GM18909 (cell line): ENCODE data around the gene NNAT.

Source experiments
- ATAC-seq: cut with Tn5 transposase; IDR thresholded peaks from one replicate; pipeline ENCODE4 v1.9.1; 2021; ENCODE audit warnings: mild to moderate bottlenecking; ENCODE audit not compliant: unreplicated experiment, poor library complexity

Gene NNAT

GRCh38 chr20:37523012-37523391, 2.0 kb downstream of the NNAT start:
- ATAC-seq = no peak

- no peak for ATAC-seq
Observed at GRCh38 chr20:37523911-37524700, 3.1 kb downstream of the NNAT start.

DNA sequence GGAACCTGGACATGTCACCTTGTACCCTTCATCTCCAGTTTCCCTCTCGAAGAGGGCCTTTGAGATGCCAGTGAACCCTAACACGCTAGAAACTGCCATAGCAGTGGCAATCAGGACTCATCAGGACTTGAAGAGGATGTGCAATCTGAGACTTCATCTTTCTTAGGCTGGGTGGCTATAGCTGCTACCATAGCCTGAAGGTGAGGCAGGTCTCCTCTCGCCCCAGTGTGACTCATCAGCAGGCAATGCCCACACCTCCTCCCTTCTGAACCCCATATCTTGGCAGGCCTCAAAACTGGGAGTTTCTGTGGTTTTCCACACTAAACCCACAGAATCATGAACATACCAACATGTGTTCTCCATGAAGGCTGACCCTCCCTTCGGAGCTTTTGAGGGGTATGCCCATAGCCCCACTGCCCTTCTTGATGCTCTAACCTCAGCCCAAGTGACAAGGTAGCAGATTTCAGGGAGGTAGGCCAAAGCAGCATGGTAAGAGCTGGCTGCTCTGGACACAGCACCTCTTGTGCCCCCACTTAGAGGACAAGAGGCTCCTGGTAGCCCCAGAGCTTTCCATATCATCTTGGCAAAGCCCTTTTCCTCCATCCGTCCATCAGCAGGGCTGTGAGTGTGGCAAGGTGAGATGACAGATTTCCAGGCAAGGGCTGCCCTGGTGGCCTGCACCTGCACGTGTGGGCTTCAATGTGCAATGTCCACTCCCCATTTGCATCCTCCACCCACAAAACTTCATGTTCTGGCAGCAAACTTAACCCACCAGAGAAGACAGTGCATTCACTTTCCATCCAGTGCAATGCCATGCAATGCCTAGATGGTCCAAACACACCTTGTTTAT, 4.0 kb downstream of the NNAT start:
- no peak for ATAC-seq

GRCh38 chr20:37525810-37526209, 4.8 kb downstream of the NNAT start:
- ATAC-seq = no peak

- ATAC-seq = no peak
Observed at GRCh38 chr20:37526238-37526838, 5.3 kb downstream of the NNAT start.

DNA sequence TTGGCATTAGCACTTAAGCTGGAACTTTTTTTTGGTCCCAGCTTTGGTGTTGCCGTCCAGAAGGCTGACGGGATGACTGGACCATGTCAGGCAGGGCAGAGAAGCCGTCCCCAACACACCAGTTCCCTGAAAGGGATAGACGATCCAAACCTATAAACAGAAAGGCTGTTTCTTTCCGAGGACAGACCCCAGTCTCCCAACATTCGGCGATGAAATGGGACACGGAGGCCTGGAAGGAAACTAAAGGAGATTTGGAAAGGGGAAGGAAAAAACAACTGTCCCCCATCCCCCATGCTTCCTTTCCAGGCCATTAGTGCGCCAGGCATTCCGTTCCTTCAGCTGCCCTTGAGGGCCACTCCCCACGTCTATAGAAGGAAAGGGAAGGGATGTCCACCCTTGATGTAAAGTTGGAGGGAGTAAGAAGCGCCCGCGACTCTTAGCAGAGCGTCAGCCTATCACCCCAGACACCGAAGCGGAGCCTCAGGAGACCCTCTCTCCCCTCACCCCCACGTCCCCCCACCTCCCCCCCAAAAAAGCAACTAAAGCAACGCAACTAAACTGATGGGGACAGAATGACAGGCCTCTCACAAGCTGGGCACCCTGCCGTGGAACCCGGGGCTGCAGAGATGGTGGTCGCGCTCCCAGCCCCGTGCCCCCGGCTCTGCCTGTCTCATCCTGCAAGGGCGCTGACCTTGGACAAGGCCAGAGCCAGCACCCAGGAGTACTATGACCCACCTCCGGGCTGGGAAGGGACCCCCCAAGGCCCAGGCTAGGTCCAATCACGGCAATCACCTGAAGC, 6.0 kb downstream of the NNAT start:
- ATAC-seq = no peak

DNA sequence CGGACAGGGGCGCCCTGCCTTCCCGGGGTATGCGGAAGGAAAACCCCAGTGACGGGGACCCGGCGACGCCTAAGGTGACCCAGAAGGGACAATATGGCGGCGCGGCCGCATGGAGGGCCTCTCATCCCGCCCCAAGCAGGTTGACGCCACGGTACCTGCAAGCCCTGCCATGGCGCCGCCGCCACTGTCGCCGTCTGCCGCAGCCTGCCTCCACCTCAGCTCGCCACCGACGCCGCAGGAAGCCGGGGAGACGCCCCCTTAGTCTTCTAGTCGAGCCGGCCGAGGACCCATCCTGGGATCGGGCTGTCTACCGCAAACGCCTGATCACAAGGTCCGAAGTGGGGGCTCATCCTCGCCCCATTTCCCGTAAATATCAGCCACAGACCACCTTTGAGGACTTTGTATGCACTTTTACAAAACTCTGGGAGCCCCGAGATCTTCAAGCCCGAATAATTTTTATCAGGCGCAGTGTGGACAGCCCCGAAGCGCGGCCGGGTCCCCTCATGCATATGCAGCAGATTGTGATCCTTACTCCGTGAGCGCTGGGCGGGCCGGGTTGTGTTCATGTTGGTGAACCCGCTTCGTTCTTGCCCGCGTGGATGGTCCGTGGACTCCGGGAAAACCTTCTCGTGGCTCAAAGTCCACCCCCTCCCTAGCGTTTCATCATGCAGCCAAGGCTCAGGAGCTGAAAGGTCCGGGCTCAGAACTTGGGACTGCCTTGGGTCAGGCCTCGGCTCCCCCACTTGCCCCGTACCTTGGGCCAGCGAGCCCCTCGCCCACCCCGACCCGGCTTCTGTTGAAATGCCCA, 6.8 kb downstream of the NNAT start, which contains the start of gene BLCAP:
Gene BLCAP (minus strand): TSS at position 239 of the 808 bp plus-strand sequence. CDS start 8,702 bp downstream, outside the sequence.
- ATAC-seq = peak; percentile 75

DNA sequence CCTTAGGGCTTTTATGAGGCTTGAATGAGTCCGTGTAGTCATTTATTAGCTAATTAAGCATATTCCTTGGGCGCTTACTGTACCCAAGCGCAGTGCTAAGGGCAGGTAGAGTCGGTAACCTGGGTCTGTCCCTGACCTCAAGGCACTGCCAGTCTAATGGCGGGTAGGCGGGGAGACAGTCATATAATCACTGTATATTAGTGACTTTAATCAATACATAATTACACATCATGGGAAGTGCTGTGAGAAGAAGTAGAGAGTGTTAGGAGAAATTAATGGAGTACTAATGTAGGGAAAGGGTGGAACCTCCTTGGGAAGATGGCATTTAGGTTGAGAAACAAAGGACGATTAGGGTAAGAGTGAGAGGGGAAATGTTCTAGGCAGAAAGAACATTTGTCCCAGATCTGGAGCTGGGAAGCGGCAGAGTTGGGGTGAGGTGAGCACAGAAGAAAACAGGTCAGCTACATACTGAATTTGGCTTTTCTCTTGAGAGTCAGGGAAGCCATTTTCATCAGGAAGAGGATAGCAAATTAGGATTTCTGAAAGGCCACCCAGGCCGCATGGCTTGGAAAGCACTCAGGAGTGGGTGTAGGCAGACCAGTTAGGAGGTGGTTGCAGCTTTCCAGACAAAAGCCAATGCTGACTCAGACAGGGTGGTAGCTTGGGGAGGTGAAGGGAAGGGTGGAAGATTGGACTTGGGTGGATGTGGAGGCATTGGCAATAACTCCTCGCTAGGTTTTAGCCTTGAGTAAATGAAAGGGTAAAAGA, 7.6 kb downstream of the NNAT start:
- no peak for ATAC-seq

GRCh38 chr20:37529214-37529967, 8.3 kb downstream of the NNAT start:
- ATAC-seq = no peak

- ATAC-seq = no peak
Observed at GRCh38 chr20:37529968-37530600, 9.0 kb downstream of the NNAT start.

DNA sequence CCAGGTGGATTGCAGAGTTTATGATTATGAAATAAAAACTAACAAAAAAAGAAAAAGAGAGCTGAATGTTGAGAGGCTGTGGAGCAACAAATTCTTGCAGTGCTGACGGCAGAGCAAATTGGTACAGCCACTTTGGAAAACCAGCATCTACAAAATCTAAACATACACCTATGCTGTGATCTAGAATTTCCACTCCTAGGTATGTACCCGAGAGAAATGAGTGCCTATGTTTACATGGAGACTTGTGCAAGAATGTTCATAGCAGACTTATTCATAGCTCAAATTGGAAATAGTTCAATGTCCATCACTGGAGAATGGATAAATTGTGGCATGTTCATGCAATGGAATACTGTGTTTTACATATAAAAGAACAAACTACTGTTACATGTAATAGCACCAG, 9.6 kb downstream of the NNAT start:
- ATAC-seq = no peak

GRCh38 chr20:37531856-37532255, 10.8 kb downstream of the NNAT start:
- ATAC-seq = no peak

- ATAC-seq = no peak
Observed at GRCh38 chr20:37533154-37533715, 12.2 kb downstream of the NNAT start.

DNA sequence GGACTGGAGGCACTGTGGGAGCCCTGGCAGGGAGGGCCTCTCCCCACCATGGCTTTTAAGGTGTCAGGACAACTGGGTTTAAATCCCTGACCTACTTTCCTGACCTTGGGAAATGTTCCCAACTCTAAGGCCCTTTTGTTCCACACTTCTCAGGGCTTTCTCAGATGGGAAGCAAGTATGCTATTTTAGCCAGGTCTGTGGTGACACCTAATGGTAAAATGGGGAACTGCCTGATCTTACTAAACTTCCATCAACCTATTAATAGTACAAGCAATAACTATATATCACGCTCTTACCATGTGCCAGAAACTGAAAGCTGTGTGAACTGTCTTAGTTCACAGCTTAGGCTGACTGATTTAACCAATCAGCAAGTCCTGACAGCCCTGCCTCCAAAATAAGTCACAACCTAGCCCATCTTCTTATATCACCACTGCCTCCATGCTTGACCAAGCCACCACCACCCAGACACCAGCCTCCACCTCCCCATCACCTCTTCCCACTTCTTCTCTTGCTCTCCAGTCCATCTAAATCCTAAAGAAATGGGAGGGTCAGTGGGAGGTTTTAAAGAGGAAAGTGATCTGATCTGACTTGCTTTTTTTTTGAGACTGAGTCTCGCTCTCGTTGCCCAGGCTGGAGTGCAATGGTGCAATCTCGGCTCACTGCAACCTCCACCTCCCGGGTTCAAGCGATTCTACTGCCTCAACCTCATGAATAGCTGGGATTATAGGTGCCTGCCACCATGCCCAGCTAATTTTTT, 13.5 kb downstream of the NNAT start:
- peak; percentile 71 for ATAC-seq

GRCh38 chr20:37535443-37536132, 14.5 kb downstream of the NNAT start:
- ATAC-seq = no peak

- no peak for ATAC-seq
Observed at GRCh38 chr20:37537505-37537904, 16.5 kb downstream of the NNAT start.
